ENCODE results near the gene KIF25.

- TF ChIP-seq NPAS2 (CRISPR knock-in tag; IDR thresholded peaks at IDR 0.05; ENCODE audit: borderline replicate concordance) (no peak), CTCF (IDR thresholded peaks at IDR 0.05) (no peak), POLR2A (IDR thresholded peaks at IDR 0.05; ENCODE audit: low read length) (no peak), E2F6 (IDR thresholded peaks at IDR 0.05; ENCODE audit: borderline replicate concordance, low read depth) (no peak), MAX (IDR thresholded peaks at IDR 0.05) (no peak), MAFK (IDR thresholded peaks at IDR 0.05; ENCODE audit: partially characterized antibody) (no peak), GATA3 (IDR thresholded peaks at IDR 0.05; ENCODE audit: borderline replicate concordance) (no peak), ESRRA (IDR thresholded peaks at IDR 0.05; ENCODE audit: borderline replicate concordance, low read length) (no peak), SMC3 (IDR thresholded peaks at IDR 0.05) (no peak)
Measured at GRCh38 chr6:168030218-168030746, 32.8 kb downstream of the KIF25 start.

All from A549 (cell line).